Subcutaneous adipose tissue (tissue), 4 donors: ENCODE results near the gene MTUS2. TPM values are rescaled to one million over a fixed set of nuclear protein-coding genes. Genes with fewer than 3 reads are reported as not detected.

Experiments
- CTCF ChIP-seq: fragments of 450-650 bp; IDR thresholded peaks from one replicate; pipeline ENCODE4 v1.5.1; 2016; ENCODE audit warnings: low read depth, mild to moderate bottlenecking, control low read depth, antibody characterized with exemption, moderate library complexity
- total RNA-seq, 4 donors: library from RNA; depleted of rRNA; stranded (reverse); fragments of >200 nt; gene quantifications; one replicate each; pipeline ENCODE4 v1.1.0, GENCODE V29; 2016

MTUS2 gene
- total RNA-seq, 4 donors from 2014 or later: not detected

DNA sequence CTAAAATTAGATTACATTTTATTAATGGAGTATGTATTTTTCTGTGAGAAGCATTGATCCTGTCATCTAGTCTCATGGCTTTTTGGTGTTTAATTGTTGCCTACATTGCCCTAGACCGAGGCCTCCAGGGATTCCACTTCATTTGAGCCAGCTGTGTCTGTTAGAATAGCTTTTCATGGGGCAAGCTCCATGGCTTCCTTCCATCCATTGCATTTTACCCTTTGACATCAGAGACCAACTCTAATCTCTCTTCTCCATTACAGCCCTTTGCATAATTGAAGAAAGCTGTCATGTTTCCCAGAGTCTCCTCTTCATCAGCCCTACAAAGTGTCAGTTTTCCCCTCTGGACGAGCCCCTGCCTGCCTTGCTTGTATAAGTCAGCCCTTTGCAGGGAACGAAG lies 70.6 kb downstream of the MTUS2 start:
- TF ChIP-seq CTCF: no peak

- TF ChIP-seq CTCF: no peak
Observed at GRCh38 chr13:28918030-28918429, 97.9 kb downstream of the MTUS2 start.

- no peak for TF ChIP-seq CTCF
Observed at GRCh38 chr13:28922341-28922740, 102.2 kb downstream of the MTUS2 start.

- no peak for TF ChIP-seq CTCF
Observed at GRCh38 chr13:28935104-28935503, 115.0 kb downstream of the MTUS2 start.

GRCh38 chr13:28942906-28943305 lies 122.8 kb downstream of the MTUS2 start:
- TF ChIP-seq CTCF: no peak

DNA sequence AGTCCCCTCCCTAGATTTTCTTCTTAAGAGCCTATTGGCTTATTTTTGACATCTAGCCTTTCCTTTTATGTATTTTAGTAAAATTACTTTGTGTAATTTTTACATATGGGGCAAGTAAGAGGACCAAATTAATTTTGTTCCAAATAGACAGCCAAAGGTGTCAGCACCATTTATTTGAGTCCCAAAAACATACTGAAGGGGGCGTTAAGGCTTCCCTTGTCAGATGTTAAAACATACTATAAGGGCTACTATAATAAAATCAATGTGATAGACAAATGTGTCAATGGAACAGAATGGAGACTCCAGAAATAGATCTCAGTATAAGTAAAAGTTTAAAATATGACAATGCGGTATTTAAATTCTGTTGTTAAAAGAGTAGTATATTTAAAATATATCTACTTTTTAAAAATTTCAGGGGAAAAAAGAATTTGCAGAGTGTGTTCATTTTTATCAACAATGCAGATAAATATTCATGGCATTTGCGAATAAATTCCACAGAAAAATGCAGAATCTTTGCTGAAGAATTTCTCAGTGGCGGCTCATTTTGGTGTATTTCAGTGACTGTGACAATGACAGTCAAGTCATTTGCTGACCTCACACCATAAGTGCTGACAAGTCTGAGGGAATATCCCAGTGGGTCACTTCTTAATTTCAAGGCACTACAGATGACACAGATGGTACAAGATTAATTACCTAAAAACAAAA lies 133.7 kb downstream of the MTUS2 start:
- no peak for TF ChIP-seq CTCF

DNA sequence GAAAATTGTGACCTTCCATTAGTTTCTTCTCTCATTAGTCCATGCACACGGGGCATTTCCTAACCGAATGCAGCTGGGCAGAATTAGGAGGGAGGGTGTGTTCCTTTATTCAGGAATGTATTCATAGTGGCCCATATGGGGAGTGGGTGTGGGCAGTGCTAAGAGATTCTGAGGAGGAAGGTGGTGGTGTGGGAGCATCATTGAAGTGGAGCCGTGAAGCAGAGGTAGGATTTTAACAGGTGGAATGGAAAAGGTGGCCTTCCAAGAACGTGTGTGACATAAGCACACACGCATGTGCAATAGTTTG lies 134.2 kb downstream of the MTUS2 start:
- TF ChIP-seq CTCF: no peak
